Hepatocyte (in vitro differentiated cells): ENCODE data around the gene TLR10. TPM values are rescaled to one million over a fixed set of nuclear protein-coding genes. Genes with fewer than 3 reads are reported as not detected.

Experiments used
- DNase-seq: peaks from one replicate; pipeline ENCODE4 v3.0.0-alpha.2; 2016; ENCODE audit warnings: low spot score
- H2AFZ ChIP-seq: fragments of 200-600 bp; sonication (generic); 2 replicates; pipeline ENCODE4 v1.6.0; 2016; ENCODE audit warnings: antibody characterized with exemption, mild to moderate bottlenecking
- H3K27ac ChIP-seq: fragments of 200-600 bp; sonication (generic); 2 replicates; pipeline ENCODE4 v1.5.1; 2016; ENCODE audit warnings: mild to moderate bottlenecking
- H3K27me3 ChIP-seq: fragments of 200-600 bp; sonication (generic); 2 replicates; pipeline ENCODE4 v1.6.1; 2016
- H3K36me3 ChIP-seq: fragments of 200-600 bp; sonication (generic); replicated peaks from 2 replicates; pipeline ENCODE4 v1.5.1; 2016; ENCODE audit warnings: low read depth; ENCODE audit not compliant: insufficient read depth
- H3K4me1 ChIP-seq: fragments of 200-600 bp; sonication (generic); 2 replicates; pipeline ENCODE4 v1.5.1; 2016; ENCODE audit warnings: mild to moderate bottlenecking, moderate library complexity; ENCODE audit not compliant: insufficient read depth
- H3K4me2 ChIP-seq: fragments of 200-600 bp; sonication (generic); 2 replicates; pipeline ENCODE4 v1.6.0; 2016
- H3K4me3 ChIP-seq: fragments of 200-600 bp; sonication (generic); 2 replicates; pipeline ENCODE4 v1.5.1; 2016; ENCODE audit warnings: mild to moderate bottlenecking
- H3K79me2 ChIP-seq: fragments of 200-600 bp; sonication (generic); 2 replicates; pipeline ENCODE4 v1.6.0; 2017; ENCODE audit warnings: mild to moderate bottlenecking
- H3K9me2 ChIP-seq: fragments of 200-600 bp; sonication (generic); replicated peaks from 2 replicates; pipeline ENCODE4 v1.6.0; 2017; ENCODE audit warnings: mild to moderate bottlenecking; ENCODE audit not compliant: insufficient read depth
- H3K9me3 ChIP-seq: fragments of 200-600 bp; sonication (generic); 2 replicates; pipeline ENCODE4 v1.5.1; 2016; ENCODE audit warnings: low read depth, mild to moderate bottlenecking
- H4K20me1 ChIP-seq: fragments of 200-600 bp; sonication (generic); 2 replicates; pipeline ENCODE4 v1.6.0; 2016; ENCODE audit warnings: mild to moderate bottlenecking; ENCODE audit not compliant: insufficient read depth, poor library complexity, severe bottlenecking
- EZH2 ChIP-seq: fragments of 200-600 bp; sonication (generic); IDR thresholded peaks from 2 replicates; pipeline ENCODE4 v1.6.1; 2016; ENCODE audit warnings: antibody characterized with exemption, mild to moderate bottlenecking, borderline replicate concordance
- EZH2phosphoT487 ChIP-seq: fragments of 200-600 bp; sonication (generic); IDR thresholded peaks from one replicate; pipeline ENCODE4 v1.6.1; 2018; ENCODE audit warnings: antibody characterized with exemption, mild to moderate bottlenecking, low read depth, moderate library complexity; ENCODE audit not compliant: unreplicated experiment, severe bottlenecking
- WGBS: methylation state at CpG from one replicate; pipeline ENCODE4 v1.1.6; 2016; ENCODE audit warnings: low lambda C conversion rate; ENCODE audit errors: missing lambda C conversion rate; 5-methylcytosine and 5-hydroxymethylcytosine counted together
- polyA plus RNA-seq: library from polyadenylated mRNA; unstranded; fragments of >200 nt; fragmentation: Nextera tagmentation; extraction: Ambion mirVana; gene quantifications from 2 replicates; pipeline ENCODE4 v1.2.1, GENCODE V29; 2016
- total RNA-seq: library from RNA; depleted of rRNA; stranded (reverse); fragments of >200 nt; gene quantifications from 2 replicates; pipeline ENCODE4 v1.2.3, GENCODE V29; 2014
- TF ChIP-seq, protein P1 (sequence below): fragments of 200-600 bp; sonication (generic); IDR thresholded peaks from 2 replicates; pipeline ENCODE4 v1.5.1; 2016; ENCODE audit warnings: antibody characterized with exemption, mild to moderate bottlenecking; ENCODE audit not compliant: poor library complexity

The TLR10 gene
- total and polyA plus RNA-seq, 2 experiments from 2014 or later = not detected

GRCh38 chr4:38738940-38739803 lies 43.6 kb downstream of the TLR10 start:
- Histone ChIP-seq H2AFZ (no peak overlapping the region), H3K4me3 (no peak overlapping the region), H3K9me3 (no peaks in the 10 kb centered on the region), H3K79me2 (no peaks in the 10 kb centered on the region), H3K27ac (no peak overlapping the region), H4K20me1 (no peaks in the 10 kb centered on the region), H3K9me2 (no peaks in the 10 kb centered on the region), H3K4me1 (no peaks in the 10 kb centered on the region), H3K4me2 (no peak overlapping the region), H3K27me3 (no peaks in the 10 kb centered on the region), H3K36me3 (no peaks in the 10 kb centered on the region)
- 98% methylated on average over 6 of the region's 6 CpGs for WGBS
- TF ChIP-seq EZH2 (no peak), EZH2phosphoT487 (no peak)
- TF ChIP-seq, protein P1, sequence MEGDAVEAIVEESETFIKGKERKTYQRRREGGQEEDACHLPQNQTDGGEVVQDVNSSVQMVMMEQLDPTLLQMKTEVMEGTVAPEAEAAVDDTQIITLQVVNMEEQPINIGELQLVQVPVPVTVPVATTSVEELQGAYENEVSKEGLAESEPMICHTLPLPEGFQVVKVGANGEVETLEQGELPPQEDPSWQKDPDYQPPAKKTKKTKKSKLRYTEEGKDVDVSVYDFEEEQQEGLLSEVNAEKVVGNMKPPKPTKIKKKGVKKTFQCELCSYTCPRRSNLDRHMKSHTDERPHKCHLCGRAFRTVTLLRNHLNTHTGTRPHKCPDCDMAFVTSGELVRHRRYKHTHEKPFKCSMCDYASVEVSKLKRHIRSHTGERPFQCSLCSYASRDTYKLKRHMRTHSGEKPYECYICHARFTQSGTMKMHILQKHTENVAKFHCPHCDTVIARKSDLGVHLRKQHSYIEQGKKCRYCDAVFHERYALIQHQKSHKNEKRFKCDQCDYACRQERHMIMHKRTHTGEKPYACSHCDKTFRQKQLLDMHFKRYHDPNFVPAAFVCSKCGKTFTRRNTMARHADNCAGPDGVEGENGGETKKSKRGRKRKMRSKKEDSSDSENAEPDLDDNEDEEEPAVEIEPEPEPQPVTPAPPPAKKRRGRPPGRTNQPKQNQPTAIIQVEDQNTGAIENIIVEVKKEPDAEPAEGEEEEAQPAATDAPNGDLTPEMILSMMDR = no peak
- DNase-seq = no peak

DNA sequence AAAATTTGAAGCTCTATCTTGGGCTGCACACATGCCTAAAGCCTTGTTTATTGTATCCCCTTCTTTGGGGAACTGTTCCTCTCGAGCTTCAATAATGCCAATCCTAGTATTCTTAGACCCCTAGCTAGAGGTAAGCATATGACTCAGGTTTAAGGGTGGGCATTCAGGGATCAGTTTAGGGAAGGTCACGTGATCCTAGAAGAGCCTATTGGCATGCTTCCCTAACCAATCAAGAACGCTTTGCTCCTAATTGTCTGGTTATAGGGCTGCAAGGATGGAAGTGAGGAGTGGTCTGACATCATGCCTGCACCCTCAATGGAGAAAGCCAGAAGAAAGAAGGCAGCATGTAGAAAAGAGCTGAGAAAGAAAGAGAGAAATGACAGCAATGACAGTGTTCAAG lies 46.9 kb downstream of the TLR10 start:
- Histone ChIP-seq H2AFZ (no peak overlapping the region), H4K20me1 (no peaks in the 10 kb centered on the region), H3K4me3 (no peak overlapping the region), H3K36me3 (no peaks in the 10 kb centered on the region), H3K4me2 (no peak overlapping the region), H3K79me2 (no peaks in the 10 kb centered on the region), H3K27me3 (no peaks in the 10 kb centered on the region), H3K4me1 (no peaks in the 10 kb centered on the region), H3K9me2 (no peaks in the 10 kb centered on the region), H3K9me3 (no peaks in the 10 kb centered on the region), H3K27ac (no peak overlapping the region)
- TF ChIP-seq EZH2 (no peak), EZH2phosphoT487 (no peak)
- TF ChIP-seq, protein P1 = no peak
- 86% methylated on average over 3 of the region's 3 CpGs for WGBS
- DNase-seq = no peak

- Histone ChIP-seq H3K4me3 (no peak overlapping the region), H3K36me3 (no peaks in the 10 kb centered on the region), H3K27ac (no peak overlapping the region), H2AFZ (no peak overlapping the region), H3K4me1 (no peaks in the 10 kb centered on the region), H4K20me1 (no peaks in the 10 kb centered on the region), H3K27me3 (no peaks in the 10 kb centered on the region), H3K9me3 (no peaks in the 10 kb centered on the region), H3K4me2 (no peak overlapping the region), H3K9me2 (no peaks in the 10 kb centered on the region), H3K79me2 (no peaks in the 10 kb centered on the region)
- no peak for TF ChIP-seq EZH2phosphoT487
- no peak for TF ChIP-seq EZH2
- TF ChIP-seq, protein P1 = no peak
- WGBS = 95% methylated on average over 2 of the region's 2 CpGs
- DNase-seq = no peak
Observed at GRCh38 chr4:38734911-38735310, 47.9 kb downstream of the TLR10 start.
